WTC11 (cell line): ENCODE data around the gene VSX2. TPM values are rescaled to one million over a fixed set of nuclear protein-coding genes. Genes with fewer than 3 reads are reported as not detected.

Source experiments
- ATAC-seq: fragments of 200-7000 bp; cut with Tn5 transposase; 2 replicates; pipeline ENCODE4 v1.10.0; 2021; ENCODE audit warnings: mild to moderate bottlenecking, moderate library complexity
- CTCF ChIA-PET: fragments of 300-600 bp; sonication (Branson Sonifier 250); formaldehyde crosslinking; loops from one replicate; lab custom pipeline; 2021; ENCODE audit warnings: antibody characterized with exemption; lab: Charles Lee
- POLR2A ChIA-PET: fragments of 350-600 bp; sonication (Branson Sonifier 250); formaldehyde crosslinking; loops from one replicate; lab custom pipeline; 2021; ENCODE audit warnings: antibody characterized with exemption; lab: Charles Lee
- DNase-seq: peaks from one replicate; pipeline ENCODE4 v3.0.0; 2021; ENCODE audit warnings: low spot score
- H3K27ac Mint-ChIP-seq: 2 replicates; pipeline ENCODE4 v1.8.0; 2021; ENCODE audit warnings: mixed read lengths
- H3K27me3 Mint-ChIP-seq: 2 replicates; pipeline ENCODE4 v1.8.0; 2021; ENCODE audit warnings: low read depth, mild to moderate bottlenecking, moderate library complexity, mixed read lengths
- H3K36me3 Mint-ChIP-seq: 2 replicates; pipeline ENCODE4 v1.8.0; 2021; ENCODE audit warnings: mixed read lengths
- H3K4me1 Mint-ChIP-seq: 2 replicates; pipeline ENCODE4 v1.8.0; 2022; ENCODE audit warnings: mixed read lengths
- H3K4me3 Mint-ChIP-seq: 2 replicates; pipeline ENCODE4 v1.8.0; 2021; ENCODE audit warnings: mild to moderate bottlenecking, moderate library complexity, mixed read lengths
- H3K9me3 Mint-ChIP-seq: 2 replicates; pipeline ENCODE4 v1.8.0; 2021; ENCODE audit warnings: mixed read lengths
- CBFB ChIP-seq: sonication (generic); formaldehyde crosslinking; IDR thresholded peaks from 2 replicates; pipeline ENCODE4 v1.8.1; 2022; ENCODE audit warnings: mild to moderate bottlenecking, low read depth, missing genetic modification reagents
- CREB1 ChIP-seq: sonication (generic); formaldehyde crosslinking; IDR thresholded peaks from 2 replicates; pipeline ENCODE4 v1.8.0; 2023; ENCODE audit warnings: mild to moderate bottlenecking, missing genetic modification reagents
- ELF4 ChIP-seq: sonication (generic); formaldehyde crosslinking; IDR thresholded peaks from 2 replicates; pipeline ENCODE4 v1.8.1; 2022; ENCODE audit warnings: low read depth, mild to moderate bottlenecking, moderate library complexity, missing genetic modification reagents
- ERG ChIP-seq: fragments of 250-450 bp; sonication (Bioruptor Pico); IDR thresholded peaks from 2 replicates; pipeline ENCODE4 v1.8.0; 2021; ENCODE audit warnings: mild to moderate bottlenecking
- ESRRA ChIP-seq: sonication (generic); formaldehyde crosslinking; IDR thresholded peaks from 2 replicates; pipeline ENCODE4 v1.8.1; 2022; ENCODE audit warnings: mild to moderate bottlenecking, missing genetic modification reagents, borderline replicate concordance
- NFATC4 ChIP-seq: fragments of 250-450 bp; sonication (Bioruptor Pico); IDR thresholded peaks from 2 replicates; pipeline ENCODE4 v1.9.0; 2021; ENCODE audit warnings: mild to moderate bottlenecking
- NR3C1 ChIP-seq: sonication (generic); formaldehyde crosslinking; conservative IDR thresholded peaks from 2 replicates; pipeline ENCODE4 v1.8.1; 2023; ENCODE audit warnings: low read depth, mild to moderate bottlenecking, missing genetic modification reagents
- RELA ChIP-seq: sonication (generic); formaldehyde crosslinking; IDR thresholded peaks from 2 replicates; pipeline ENCODE4 v1.8.1; 2022; ENCODE audit warnings: missing genetic modification reagents, mild to moderate bottlenecking, borderline replicate concordance
- STAT6 ChIP-seq: sonication (generic); formaldehyde crosslinking; conservative IDR thresholded peaks from 2 replicates; pipeline ENCODE4 v1.8.1; 2023; ENCODE audit warnings: mild to moderate bottlenecking, low read depth, missing genetic modification reagents, moderate library complexity
- USF2 ChIP-seq: sonication (generic); formaldehyde crosslinking; IDR thresholded peaks from 2 replicates; pipeline ENCODE4 v1.8.1; 2023; ENCODE audit warnings: mild to moderate bottlenecking, missing genetic modification reagents, moderate library complexity
- ZBTB43 ChIP-seq: sonication (generic); formaldehyde crosslinking; IDR thresholded peaks from 2 replicates; pipeline ENCODE4 v1.8.1; 2023; ENCODE audit warnings: mild to moderate bottlenecking, missing genetic modification reagents
- ZNF263 ChIP-seq: sonication (generic); formaldehyde crosslinking; IDR thresholded peaks from 2 replicates; pipeline ENCODE4 v1.8.1; 2022; ENCODE audit warnings: low read depth, mild to moderate bottlenecking, moderate library complexity, missing genetic modification reagents
- ZNF396 ChIP-seq: fragments of 250-450 bp; sonication (Bioruptor Pico); IDR thresholded peaks from 2 replicates; pipeline ENCODE4 v1.8.0; 2021; ENCODE audit warnings: mild to moderate bottlenecking, moderate library complexity, borderline replicate concordance
- ZNF416 ChIP-seq: fragments of 250-450 bp; sonication (Bioruptor Pico); IDR thresholded peaks from 2 replicates; pipeline ENCODE4 v1.9.0; 2021; ENCODE audit warnings: mild to moderate bottlenecking, inconsistent platforms
- ZNF512 ChIP-seq: sonication (generic); formaldehyde crosslinking; IDR thresholded peaks from 2 replicates; pipeline ENCODE4 v1.8.1; 2022; ENCODE audit warnings: missing genetic modification reagents, borderline replicate concordance
- ZNF532 ChIP-seq: fragments of 250-450 bp; sonication (Bioruptor Pico); IDR thresholded peaks from 2 replicates; pipeline ENCODE4 v1.9.0; 2021; ENCODE audit warnings: mild to moderate bottlenecking, borderline replicate concordance
- total RNA-seq: library from RNA; stranded (reverse); gene quantifications from 3 replicates; pipeline ENCODE4 v1.2.3, GENCODE V29; 2021
- TF ChIP-seq, protein P1 (sequence below): fragments of 250-450 bp; sonication (Bioruptor Pico); IDR thresholded peaks from 2 replicates; pipeline ENCODE4 v2.1.2; 2022; ENCODE audit warnings: mild to moderate bottlenecking, moderate library complexity
- TF ChIP-seq, protein P2 (sequence below): sonication (generic); formaldehyde crosslinking; IDR thresholded peaks from 2 replicates; pipeline ENCODE4 v1.8.0; 2022; ENCODE audit warnings: mild to moderate bottlenecking, missing genetic modification reagents

Gene VSX2
- total RNA-seq, 1 experiment from 2014 or later: not detected

DNA sequence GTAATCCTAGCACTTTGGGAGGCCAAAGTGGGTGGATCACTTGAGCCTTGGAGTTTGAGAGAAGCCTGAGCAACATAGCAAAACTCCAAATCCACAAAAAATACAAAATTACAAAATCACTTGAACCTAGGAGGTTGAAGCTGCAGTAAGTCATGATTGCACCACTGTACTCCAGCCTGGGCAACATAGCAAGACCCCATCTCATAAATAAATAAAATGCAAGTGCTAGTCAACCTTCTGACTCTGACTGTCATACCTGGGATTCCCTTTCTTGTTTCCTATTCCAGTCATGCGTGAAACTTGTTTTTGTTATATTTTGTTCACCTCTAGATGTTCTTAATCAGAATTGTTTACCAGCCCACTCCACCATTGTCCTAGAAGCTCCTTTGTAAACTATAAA lies 32.1 kb downstream of the VSX2 start:
- ATAC-seq: no peak
- Mint-ChIP-seq H3K4me3 (no peak overlapping the region), H3K9me3 (no peaks in the 10 kb centered on the region), H3K36me3 (no peaks in the 10 kb centered on the region), H3K27ac (no peak overlapping the region), H3K4me1 (peaks cover 7% of the 10 kb centered on the region), H3K27me3 (no peaks in the 10 kb centered on the region; the same call in 1 of the 2 replicates)
- ChIA-PET CTCF (interaction anchor here (0.7 to 1.0 kb wide), 2 partner anchors 19 to 337 kb away, joined by 4 to 5 read pairs; no protein-coding TSS in a partner anchor), POLR2A (no interaction called here)
- no peak for DNase-seq
- TF ChIP-seq ZNF416 (no peak), ZNF263 (no peak), STAT6 (no peak), ELF4 (no peak), NR3C1 (CRISPR knock-in tag) (no peak), ZNF512 (CRISPR knock-in tag) (no peak)
- TF ChIP-seq, protein P1, sequence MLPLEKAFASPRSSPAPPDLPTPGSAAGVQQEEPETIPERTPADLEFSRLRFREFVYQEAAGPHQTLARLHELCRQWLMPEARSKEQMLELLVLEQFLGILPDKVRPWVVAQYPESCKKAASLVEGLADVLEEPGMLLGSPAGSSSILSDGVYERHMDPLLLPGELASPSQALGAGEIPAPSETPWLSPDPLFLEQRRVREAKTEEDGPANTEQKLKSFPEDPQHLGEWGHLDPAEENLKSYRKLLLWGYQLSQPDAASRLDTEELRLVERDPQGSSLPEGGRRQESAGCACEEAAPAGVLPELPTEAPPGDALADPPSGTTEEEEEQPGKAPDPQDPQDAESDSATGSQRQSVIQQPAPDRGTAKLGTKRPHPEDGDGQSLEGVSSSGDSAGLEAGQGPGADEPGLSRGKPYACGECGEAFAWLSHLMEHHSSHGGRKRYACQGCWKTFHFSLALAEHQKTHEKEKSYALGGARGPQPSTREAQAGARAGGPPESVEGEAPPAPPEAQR (CRISPR knock-in tag): no peak

GRCh38 chr14:74275241-74275841 lies 36.1 kb downstream of the VSX2 start:
- Mint-ChIP-seq H3K36me3 (peaks cover 2% of the 10 kb centered on the region; the same call in 1 of the 2 replicates), H3K27me3 (peaks cover 3% of the 10 kb centered on the region), H3K4me1 (no peaks in the 10 kb centered on the region), H3K9me3 (peaks cover 9% of the 10 kb centered on the region), H3K27ac (no peak overlapping the region), H3K4me3 (no peak overlapping the region)
- ChIA-PET POLR2A (no interaction called here), CTCF (interaction anchor here (1.2 to 2.5 kb wide), 3 partner anchors 15 to 19 kb away, joined by 5 to 10 read pairs (median 10); no protein-coding TSS in a partner anchor)
- DNase-seq (no peak), ATAC-seq (no peak)
- TF ChIP-seq USF2 (CRISPR knock-in tag): no peak
- TF ChIP-seq, protein P2, sequence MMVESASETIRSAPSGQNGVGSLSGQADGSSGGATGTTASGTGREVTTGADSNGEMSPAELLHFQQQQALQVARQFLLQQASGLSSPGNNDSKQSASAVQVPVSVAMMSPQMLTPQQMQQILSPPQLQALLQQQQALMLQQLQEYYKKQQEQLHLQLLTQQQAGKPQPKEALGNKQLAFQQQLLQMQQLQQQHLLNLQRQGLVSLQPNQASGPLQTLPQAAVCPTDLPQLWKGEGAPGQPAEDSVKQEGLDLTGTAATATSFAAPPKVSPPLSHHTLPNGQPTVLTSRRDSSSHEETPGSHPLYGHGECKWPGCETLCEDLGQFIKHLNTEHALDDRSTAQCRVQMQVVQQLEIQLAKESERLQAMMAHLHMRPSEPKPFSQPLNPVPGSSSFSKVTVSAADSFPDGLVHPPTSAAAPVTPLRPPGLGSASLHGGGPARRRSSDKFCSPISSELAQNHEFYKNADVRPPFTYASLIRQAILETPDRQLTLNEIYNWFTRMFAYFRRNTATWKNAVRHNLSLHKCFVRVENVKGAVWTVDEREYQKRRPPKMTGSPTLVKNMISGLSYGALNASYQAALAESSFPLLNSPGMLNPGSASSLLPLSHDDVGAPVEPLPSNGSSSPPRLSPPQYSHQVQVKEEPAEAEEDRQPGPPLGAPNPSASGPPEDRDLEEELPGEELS (CRISPR knock-in tag): no peak
- TF ChIP-seq ZNF396 (CRISPR knock-in tag): no peak
- no peak for TF ChIP-seq CREB1 (CRISPR knock-in tag)
- no peak for TF ChIP-seq ZBTB43
- TF ChIP-seq ZNF532 (CRISPR knock-in tag): no peak
- TF ChIP-seq NFATC4 (CRISPR knock-in tag): no peak
- TF ChIP-seq ESRRA (CRISPR knock-in tag): no peak
- TF ChIP-seq CBFB (CRISPR knock-in tag): no peak
- TF ChIP-seq ERG (CRISPR knock-in tag): no peak
- no peak for TF ChIP-seq RELA
